ENCODE data around the gene NOSTRIN.

Gene NOSTRIN

DNA sequence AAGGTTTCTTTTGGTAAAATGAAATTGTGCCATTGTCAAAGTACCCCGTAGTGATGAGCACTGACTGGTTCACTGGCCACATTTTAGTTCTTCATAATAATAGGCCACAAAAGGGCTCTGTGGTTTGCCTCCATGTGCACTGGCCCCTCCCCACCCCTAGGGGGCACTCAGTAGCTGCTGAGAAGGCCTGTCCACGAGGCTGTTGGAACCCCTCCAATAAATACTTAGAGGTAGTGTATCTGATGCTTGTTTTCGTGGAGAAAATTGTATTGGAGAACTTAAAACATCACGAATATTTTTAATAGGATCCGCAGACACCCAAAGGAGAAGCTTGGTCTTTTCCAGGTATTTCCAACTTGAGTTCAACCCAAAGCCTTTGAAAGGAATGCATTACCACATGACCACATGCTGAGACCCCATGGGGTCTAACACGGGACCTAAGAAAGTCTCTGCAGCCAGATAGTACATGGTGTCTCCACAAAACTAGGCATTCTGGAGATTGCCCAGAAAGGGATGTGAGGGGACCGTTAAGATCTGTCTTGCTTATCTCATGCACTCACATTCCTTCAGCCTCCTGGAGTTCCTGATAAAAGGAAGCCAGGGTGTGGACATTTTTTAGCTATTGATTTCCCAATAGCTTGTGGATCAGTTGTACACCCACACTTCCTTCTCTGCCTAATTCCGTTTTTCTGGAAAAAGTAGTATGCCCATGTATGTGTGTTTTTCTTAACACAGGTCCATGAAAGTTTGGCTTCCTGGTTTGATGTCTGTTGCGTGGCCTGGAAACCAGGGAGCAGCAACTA lies 28.5 kb upstream of the NOSTRIN start:
- Mint-ChIP-seq H3K27ac (no peak overlapping the region), H3K4me3 (no peak overlapping the region), H3K36me3 (ENCODE audit: low read depth) (peaks cover 61% of the 10 kb centered on the region), H3K27me3 (ENCODE audit: low read depth, poor library complexity) (peaks cover 3% of the 10 kb centered on the region), H3K4me1 (no peaks in the 10 kb centered on the region), H3K9me3 (peaks cover 24% of the 10 kb centered on the region)
- peak; percentile 27 for DNase-seq
- TF ChIP-seq, protein P1, sequence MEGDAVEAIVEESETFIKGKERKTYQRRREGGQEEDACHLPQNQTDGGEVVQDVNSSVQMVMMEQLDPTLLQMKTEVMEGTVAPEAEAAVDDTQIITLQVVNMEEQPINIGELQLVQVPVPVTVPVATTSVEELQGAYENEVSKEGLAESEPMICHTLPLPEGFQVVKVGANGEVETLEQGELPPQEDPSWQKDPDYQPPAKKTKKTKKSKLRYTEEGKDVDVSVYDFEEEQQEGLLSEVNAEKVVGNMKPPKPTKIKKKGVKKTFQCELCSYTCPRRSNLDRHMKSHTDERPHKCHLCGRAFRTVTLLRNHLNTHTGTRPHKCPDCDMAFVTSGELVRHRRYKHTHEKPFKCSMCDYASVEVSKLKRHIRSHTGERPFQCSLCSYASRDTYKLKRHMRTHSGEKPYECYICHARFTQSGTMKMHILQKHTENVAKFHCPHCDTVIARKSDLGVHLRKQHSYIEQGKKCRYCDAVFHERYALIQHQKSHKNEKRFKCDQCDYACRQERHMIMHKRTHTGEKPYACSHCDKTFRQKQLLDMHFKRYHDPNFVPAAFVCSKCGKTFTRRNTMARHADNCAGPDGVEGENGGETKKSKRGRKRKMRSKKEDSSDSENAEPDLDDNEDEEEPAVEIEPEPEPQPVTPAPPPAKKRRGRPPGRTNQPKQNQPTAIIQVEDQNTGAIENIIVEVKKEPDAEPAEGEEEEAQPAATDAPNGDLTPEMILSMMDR (IDR thresholded peaks at IDR 0.05): peak; percentile 57

DNA sequence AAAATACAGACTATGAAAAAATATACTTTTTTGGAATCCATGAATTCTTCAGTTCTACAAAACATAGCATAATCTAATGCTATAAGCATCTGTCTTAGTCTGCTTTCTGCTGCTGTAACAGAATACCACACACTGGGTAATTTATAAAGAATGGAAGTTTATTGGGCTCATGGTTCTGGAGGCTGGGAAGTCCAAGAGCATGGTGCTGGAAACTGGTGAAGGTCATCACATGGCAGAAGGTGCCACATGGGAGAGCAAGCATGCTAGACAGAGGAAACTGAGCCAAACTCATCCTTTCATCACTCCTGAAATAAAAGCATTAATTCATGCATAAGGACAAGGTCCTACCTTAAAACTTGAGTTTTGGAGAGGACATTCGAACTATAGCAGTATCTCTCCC lies 26.6 kb upstream of the NOSTRIN start:
- Mint-ChIP-seq H3K4me1 (no peaks in the 10 kb centered on the region), H3K27ac (no peak overlapping the region), H3K4me3 (no peak overlapping the region), H3K27me3 (ENCODE audit: low read depth, poor library complexity) (peaks cover 3% of the 10 kb centered on the region), H3K9me3 (peaks cover 18% of the 10 kb centered on the region), H3K36me3 (ENCODE audit: low read depth) (peaks cover 46% of the 10 kb centered on the region)
- TF ChIP-seq, protein P1 (IDR thresholded peaks at IDR 0.05): no peak
- DNase-seq: no peak

DNA sequence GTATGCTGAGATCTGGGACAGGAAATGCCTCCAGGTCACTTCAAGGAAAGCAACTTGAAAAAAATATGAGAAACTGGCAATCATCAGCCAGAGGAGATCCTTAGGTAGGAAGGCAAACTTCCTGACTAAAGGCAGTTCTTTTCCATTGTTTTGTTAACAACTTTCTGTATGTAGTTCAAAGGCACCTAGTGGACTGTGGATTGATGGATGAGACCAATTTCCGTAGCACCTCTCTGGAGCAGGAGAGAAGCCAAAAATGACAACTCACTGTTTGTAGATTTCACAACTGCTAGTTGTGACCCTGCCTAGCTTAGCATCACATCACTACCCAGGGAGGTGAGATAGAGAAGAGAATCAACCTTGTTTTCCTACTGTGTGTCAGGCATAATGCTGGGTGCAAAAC lies 21.8 kb upstream of the NOSTRIN start:
- Mint-ChIP-seq H3K9me3 (peaks cover 14% of the 10 kb centered on the region), H3K4me3 (no peak overlapping the region), H3K27me3 (ENCODE audit: low read depth, poor library complexity) (peaks cover 3% of the 10 kb centered on the region), H3K4me1 (peaks cover 5% of the 10 kb centered on the region), H3K27ac (no peak overlapping the region), H3K36me3 (ENCODE audit: low read depth) (peaks cover 19% of the 10 kb centered on the region)
- DNase-seq: no peak
- TF ChIP-seq, protein P1 (IDR thresholded peaks at IDR 0.05): no peak

DNA sequence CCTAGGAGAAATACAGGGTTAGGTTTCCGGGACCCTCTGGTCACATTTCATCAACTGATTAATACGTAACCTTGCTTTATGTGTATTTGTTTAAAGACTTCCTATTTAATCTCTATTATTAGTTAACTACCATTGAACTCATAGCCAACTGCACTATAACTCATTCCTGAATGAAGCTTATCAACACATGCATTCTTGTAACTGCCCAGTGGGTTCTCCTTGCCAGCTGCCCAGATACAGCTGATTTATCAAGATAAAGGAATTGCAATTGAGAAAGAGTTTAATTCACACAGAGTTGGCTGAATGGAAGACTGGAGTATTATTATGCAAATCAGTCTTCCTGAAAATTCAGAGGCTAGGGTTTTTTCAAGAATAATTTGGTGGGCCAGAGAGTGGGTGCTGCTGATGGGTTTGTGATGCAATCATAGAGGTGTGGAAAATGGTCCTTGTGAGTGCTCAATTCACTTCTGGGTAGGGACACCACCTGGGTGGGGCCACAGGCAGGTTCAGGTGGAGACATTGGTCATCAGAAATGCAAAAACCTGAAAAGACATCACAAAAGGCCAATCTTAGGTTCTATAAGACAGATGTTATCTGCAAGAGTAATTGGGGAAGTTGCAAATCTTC lies 21.1 kb upstream of the NOSTRIN start:
- TF ChIP-seq, protein P1 (IDR thresholded peaks at IDR 0.05): no peak
- Mint-ChIP-seq H3K27ac (no peak overlapping the region), H3K4me1 (peaks cover 5% of the 10 kb centered on the region), H3K36me3 (ENCODE audit: low read depth) (peaks cover 13% of the 10 kb centered on the region), H3K27me3 (ENCODE audit: low read depth, poor library complexity) (peaks cover under 1% of the 10 kb centered on the region), H3K4me3 (no peak overlapping the region), H3K9me3 (peaks cover 8% of the 10 kb centered on the region)
- DNase-seq: no peak

DNA sequence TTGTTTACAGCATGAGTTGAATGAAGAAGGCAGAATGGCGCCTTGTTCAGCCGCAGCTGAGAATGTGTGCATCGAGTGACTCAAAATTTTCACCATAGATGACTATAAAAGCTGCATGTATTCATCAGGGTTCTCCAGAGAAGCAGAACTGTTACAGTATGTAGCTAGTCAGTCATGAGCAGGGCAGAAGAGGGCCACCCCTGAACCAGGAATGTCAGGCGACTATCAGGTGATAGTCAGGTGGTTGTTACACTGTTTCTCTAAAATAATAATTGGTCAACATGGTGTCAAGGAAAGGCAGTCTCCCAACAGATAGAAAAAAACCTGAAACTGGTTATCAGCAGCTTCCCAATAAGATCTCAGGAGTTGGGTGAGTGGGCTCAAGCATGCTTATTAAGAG lies 20.2 kb upstream of the NOSTRIN start:
- TF ChIP-seq, protein P1 (IDR thresholded peaks at IDR 0.05): no peak
- no peak for DNase-seq
- peaks cover 7% of the 10 kb centered on the region for H3K9me3 Mint-ChIP-seq

More for the DNA sequence above, 20.2 kb upstream of the NOSTRIN start:
- H3K4me3 Mint-ChIP-seq: no peak overlapping the region
- peaks cover 7% of the 10 kb centered on the region for H3K36me3 Mint-ChIP-seq (ENCODE audit: low read depth)
- H3K27ac Mint-ChIP-seq: no peak overlapping the region
- peaks cover 5% of the 10 kb centered on the region for H3K4me1 Mint-ChIP-seq
- H3K27me3 Mint-ChIP-seq (ENCODE audit: low read depth, poor library complexity): peaks cover 6% of the 10 kb centered on the region

Data from nephron progenitor cell (in vitro differentiated cells).